ENCODE data around the gene RAI1. TPM values are rescaled to one million over a fixed set of nuclear protein-coding genes. Genes with fewer than 3 reads are reported as not detected.

RAI1 gene
- total and polyA plus RNA-seq, 2 of the 13 experiments (the other 11 are each of a cell fraction or from before 2014, with no cell fraction given): 3.4 to 5.2 TPM

GRCh38 chr17:17772231-17772630 is 91.0 kb downstream of the RAI1 start (continued):
- TF ChIP-seq SNAPC4 (CRISPR knock-in tag; IDR thresholded peaks at IDR 0.05) (no peak), TRAFD1 (CRISPR knock-in tag; IDR thresholded peaks at IDR 0.05; ENCODE audit: borderline replicate concordance) (no peak), HNRNPLL (IDR thresholded peaks at IDR 0.05; ENCODE audit: low read depth, low read length, poor library complexity, severe bottlenecking) (no peak), KLF15 (CRISPR knock-in tag; IDR thresholded peaks at IDR 0.05; ENCODE audit: borderline replicate concordance) (no peak)

All from HepG2 (cell line).